ENCODE measurements around the gene MOXD1.

Gene MOXD1

GRCh38 chr6:132362442-132363185 is 38.7 kb downstream of the MOXD1 start:
- CTCF ChIA-PET = interaction anchor here (0.5 to 1.4 kb wide), 4 partner anchors 63 to 696 kb away, joined by 3 to 7 read pairs (median 4); no protein-coding TSS in a partner anchor

More at GRCh38 chr6:132362442-132363185, 38.7 kb downstream of the MOXD1 start:
- Histone ChIP-seq H3K27ac (ENCODE audit: extremely low read depth, low read depth, low read length) (no peak overlapping the region), H3K4me1 (ENCODE audit: control insufficient read depth, insufficient read depth, low read length) (0 out of 2 replicates have a peak, but pooled peaks cover 8% of the 10 kb centered on the region), H3K9me3 (ENCODE audit: control insufficient read depth, insufficient read depth, low read depth, low read length) (no peaks in the 10 kb centered on the region), H3K36me3 (ENCODE audit: control insufficient read depth in 2 of 2, insufficient read depth in 1 of 2, low read length in 2 of 2) (no peaks in the 10 kb centered on the region), H3K4me3 (ENCODE audit: low read depth, low read length) (no peak overlapping the region)
- POLR2A ChIA-PET = no interaction called here
- TF ChIP-seq HIC1 (tag by site-specific recombination; IDR thresholded peaks at IDR 0.05) (peak; percentile 64), ZNF571 (tag by site-specific recombination; IDR thresholded peaks at IDR 0.05) (no peak), ZBTB11 (tag by site-specific recombination; conservative IDR thresholded peaks at IDR 0.05; ENCODE audit: low read depth) (no peak), PRDM6 (tag by site-specific recombination; IDR thresholded peaks at IDR 0.05) (0 out of 2 replicates have a peak, but pooled peaks have one; percentile 26), ZNF701 (tag by site-specific recombination; IDR thresholded peaks at IDR 0.05) (no peak), TCF7L2 (IDR thresholded peaks at IDR 0.05; ENCODE audit: borderline replicate concordance, low read depth, low read length) (0 out of 2 replicates have a peak, but pooled peaks have one; percentile 13), ZNF558 (tag by site-specific recombination; IDR thresholded peaks at IDR 0.05) (0 out of 2 replicates have a peak, but pooled peaks have one; percentile 14), YY1 (tag by site-specific recombination; IDR thresholded peaks at IDR 0.05) (no peak), TRIM28 (IDR thresholded peaks at IDR 0.05; ENCODE audit: borderline replicate concordance, low read length) (no peak), ZEB2 (tag by site-specific recombination; IDR thresholded peaks at IDR 0.05) (0 out of 2 replicates have a peak, but pooled peaks have one; percentile 19), FEZF1 (tag by site-specific recombination; IDR thresholded peaks at IDR 0.05) (0 out of 2 replicates have a peak, but pooled peaks have one; percentile 14), KLF8 (tag by site-specific recombination; IDR thresholded peaks at IDR 0.05) (peak; percentile 25; the same call in 1 of the 2 replicates), KLF16 (tag by site-specific recombination; IDR thresholded peaks at IDR 0.05) (no peak), ZNF366 (tag by site-specific recombination; conservative IDR thresholded peaks at IDR 0.05) (0 out of 2 replicates have a peak, but pooled peaks have one; percentile 36), ZNF362 (tag by site-specific recombination; IDR thresholded peaks at IDR 0.05) (peak; percentile 60; the same call in 1 of the 2 replicates), ZNF629 (tag by site-specific recombination; IDR thresholded peaks at IDR 0.05) (0 out of 2 replicates have a peak, but pooled peaks have one; percentile 30)
